GM19099 (cell line): ENCODE data around the gene COL26A1.

Experiments
- POLR2A ChIP-seq: IDR thresholded peaks from 3 replicates; pipeline ENCODE4 v1.6.1; 2011; ENCODE audit warnings: low read depth; ENCODE audit not compliant: insufficient read length; ENCODE audit errors: extremely low read depth

COL26A1 gene

DNA sequence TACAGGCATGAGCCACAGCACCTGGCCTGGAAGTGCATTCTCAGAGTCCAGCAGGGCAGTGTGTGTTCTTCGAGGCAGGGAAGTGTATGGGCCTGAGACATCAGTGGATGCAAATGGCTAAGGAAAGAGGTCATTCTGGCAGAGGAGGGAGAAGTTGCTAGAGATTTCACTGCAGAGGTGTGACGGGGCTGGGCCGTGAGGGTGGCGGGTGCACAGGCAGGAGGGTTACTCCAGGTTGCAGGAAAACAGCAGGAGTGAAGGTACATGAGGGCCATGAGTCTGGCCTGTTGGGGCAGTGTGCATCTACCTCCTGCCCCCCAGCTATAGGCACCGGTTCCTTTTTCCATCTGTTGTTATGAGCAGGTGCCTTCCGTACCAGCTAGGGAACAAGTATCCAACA lies 29.3 kb downstream of the COL26A1 start:
- TF ChIP-seq POLR2A, result no peak

DNA sequence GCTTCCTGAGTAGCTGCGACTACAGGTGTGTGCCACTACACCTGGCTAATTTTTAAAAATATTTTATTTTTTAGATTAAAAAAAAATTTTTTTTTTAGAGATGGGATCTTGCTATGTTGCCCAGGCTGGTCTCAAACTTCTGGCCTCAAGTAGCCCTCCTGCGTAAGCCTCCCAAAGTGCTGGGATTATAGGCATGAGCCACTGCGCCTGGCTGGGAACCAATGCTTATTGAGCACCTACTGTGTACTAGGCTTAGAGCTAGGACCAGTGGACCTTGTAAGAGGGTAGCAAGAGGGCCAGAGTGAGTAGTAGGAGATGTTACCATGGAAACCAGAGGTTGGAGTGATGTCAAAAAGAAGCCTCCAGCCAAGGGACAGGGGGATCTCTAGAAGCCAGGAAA lies 31.2 kb downstream of the COL26A1 start:
- no peak for TF ChIP-seq POLR2A

DNA sequence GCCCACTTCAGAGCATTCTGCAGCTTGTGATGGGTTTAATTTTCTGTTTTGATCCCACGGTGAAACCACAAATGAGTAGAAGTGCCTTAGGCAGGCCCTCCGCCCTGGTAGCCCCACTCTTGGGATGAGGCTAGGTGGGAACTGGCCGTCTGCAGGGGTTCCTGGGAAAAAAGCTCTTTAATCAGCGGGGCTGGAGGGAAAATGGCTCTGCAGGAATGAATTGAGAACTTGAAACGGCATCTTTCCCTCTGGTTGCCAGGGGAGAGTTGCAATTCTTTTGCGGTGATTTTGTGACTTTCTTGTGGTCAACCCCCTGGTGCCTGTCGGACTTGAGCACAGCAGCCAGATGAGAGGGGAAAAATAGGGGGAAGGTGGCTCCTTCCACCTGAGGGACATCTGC lies 32.7 kb downstream of the COL26A1 start:
- no peak for TF ChIP-seq POLR2A

DNA sequence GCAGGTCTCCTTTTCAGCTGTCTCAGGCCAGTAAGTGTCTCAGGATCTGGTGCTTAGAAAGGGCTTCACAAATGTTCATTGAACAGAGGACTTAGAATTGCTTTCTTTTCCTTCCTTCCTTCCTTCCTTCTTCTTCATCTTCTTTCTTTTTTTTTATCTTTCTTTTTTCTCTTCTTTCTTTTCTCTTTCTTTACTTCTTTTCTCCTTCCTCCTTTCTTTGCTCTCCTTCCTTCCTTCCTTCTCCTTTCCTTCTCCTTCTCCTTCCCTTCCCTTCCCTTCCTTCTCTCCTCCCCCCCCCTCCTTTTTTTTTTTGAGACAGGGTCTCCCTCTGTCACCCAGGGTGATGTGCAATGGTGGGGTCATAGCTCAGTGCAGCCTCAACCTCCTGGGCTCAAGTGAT lies 34.6 kb downstream of the COL26A1 start:
- TF ChIP-seq POLR2A, result no peak

DNA sequence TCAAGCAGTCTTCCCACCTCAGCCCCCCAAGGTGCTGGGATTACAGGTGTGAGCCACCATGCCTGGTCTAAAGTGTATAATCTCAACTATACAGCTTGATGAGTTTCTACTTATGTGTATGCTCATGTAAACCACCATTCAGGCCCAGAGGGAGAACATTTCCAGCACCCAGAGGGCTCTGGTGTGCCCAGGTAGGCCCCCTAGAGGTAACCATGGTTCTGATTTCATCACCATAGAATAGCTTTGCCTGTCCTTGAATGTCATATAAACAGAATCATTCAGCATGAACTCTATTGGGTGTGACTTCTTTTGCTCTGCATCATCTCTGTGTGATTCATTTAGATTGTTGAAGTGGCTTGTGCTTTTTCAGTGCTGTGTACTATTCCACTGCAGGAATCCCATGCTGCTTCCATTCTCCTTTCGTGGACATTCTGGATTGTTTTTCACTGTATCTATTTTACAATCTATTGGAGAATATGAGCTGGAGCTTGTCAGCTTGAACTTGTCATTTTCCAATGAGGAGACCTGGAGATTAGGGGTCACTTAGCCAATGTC lies 35.2 kb downstream of the COL26A1 start:
- no peak for TF ChIP-seq POLR2A

DNA sequence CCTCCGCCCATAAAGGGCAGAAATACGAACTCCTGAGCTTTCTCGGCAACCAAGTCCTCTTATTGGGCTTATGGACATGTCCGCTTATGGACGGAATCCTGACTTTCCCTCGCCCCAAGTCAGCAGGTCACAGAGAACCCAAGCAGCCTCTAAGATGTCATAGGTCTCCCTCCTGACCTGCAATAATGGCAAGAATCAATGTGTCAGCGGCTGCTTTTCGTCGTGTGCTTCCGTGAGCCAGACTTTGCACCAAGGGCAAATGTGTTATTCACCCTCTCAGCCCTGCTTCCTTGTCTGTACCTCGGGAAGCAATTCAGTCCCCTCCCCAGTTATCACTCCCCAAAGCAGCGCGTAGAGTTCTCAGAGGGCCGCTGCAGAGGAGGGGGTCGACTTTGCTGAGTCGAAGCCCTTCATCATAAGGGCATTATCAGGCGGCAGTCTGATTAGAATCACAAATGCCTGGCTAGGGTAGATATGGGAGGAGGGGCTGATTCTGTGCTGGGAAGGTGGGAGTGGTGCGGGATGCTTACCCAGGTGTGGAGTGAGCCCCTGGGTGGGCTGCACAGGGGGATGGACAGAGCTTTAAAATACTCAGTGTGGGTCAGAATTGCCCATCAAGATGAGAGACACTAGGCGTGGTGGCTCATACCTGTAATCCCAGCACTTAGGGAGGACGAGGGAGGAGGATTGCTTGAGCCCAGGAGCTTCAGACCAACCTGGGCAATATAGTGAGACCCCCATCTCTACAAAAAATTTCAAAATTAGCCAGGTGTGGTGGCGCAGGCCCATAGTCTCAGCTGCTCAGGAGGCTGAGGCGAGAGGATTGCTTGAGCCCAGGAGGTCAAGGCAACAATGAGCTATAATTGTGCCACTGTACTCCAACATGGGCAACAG lies 36.0 kb downstream of the COL26A1 start:
- TF ChIP-seq POLR2A, result no peak

DNA sequence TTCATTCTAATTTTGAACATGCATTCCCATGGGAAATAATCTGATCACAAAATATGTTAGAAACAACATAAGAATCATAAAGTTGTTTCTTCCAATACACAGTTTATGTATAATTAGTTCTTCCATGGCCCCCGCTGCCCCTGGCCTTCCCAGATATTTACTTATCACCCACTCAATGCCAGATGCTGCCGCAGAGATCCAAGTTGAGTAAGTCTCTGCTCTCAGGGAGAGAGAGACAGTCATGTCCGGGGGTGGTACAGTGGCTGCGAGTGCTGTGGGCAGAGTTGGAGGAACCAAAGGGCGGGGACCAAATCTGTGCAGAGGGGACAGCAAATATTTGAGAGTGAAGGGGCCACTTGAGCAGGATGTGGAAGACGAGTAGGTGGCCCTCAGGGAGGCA lies 37.1 kb downstream of the COL26A1 start:
- no peak for TF ChIP-seq POLR2A

DNA sequence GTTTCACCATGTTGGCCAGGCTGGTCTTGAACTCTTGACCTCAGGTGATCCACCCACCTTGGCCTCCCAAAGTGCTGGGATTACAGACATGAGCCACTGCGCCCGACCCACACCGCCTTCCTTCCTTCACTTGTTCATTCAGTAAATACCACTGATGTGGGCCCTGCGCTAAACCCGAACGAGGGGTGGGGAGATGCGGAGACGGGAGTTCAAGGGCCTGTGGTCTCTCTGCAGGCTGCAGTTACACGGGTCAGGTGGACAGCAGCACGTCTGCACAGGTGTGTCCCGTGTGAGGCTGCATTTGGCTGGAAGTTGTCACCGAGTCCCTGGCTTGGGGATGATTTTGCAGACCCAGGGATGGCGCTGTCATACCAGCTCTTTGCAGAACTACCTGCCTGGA lies 38.1 kb downstream of the COL26A1 start:
- no peak for TF ChIP-seq POLR2A

DNA sequence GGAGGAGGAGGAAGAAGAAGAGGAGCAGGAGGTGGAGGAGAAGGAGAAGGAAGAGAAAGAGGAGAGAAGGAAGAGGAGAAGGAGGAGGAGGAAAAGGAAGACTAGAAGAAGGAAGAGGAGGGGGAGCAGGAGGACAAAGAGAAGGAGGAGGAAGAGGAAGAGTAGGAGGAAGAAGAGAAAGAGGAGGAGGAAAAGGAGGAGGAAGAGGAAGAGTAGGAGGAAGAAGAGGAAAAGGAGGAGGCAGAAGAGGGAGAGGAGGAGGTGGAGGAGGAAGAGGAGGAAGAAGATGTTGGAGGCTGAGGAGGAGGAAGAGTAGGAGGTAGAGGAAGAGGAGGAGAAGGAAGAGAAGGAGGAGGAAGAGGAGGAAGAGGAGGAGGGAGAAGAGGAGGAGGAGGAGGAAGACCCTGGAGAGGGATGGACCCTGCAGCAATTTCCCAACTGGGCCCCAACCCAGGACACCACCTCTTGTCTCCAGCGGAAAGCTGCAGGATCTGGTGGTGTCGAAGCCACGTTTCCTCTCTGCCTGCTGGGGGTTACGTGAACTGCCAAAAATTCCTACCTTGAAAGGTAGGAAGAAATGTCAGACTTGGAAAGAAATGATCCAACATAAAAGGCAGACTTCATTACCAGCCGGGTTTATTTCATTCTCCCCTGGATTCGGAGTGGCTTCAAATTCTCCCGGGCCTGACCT lies 38.9 kb downstream of the COL26A1 start:
- TF ChIP-seq POLR2A, result no peak

DNA sequence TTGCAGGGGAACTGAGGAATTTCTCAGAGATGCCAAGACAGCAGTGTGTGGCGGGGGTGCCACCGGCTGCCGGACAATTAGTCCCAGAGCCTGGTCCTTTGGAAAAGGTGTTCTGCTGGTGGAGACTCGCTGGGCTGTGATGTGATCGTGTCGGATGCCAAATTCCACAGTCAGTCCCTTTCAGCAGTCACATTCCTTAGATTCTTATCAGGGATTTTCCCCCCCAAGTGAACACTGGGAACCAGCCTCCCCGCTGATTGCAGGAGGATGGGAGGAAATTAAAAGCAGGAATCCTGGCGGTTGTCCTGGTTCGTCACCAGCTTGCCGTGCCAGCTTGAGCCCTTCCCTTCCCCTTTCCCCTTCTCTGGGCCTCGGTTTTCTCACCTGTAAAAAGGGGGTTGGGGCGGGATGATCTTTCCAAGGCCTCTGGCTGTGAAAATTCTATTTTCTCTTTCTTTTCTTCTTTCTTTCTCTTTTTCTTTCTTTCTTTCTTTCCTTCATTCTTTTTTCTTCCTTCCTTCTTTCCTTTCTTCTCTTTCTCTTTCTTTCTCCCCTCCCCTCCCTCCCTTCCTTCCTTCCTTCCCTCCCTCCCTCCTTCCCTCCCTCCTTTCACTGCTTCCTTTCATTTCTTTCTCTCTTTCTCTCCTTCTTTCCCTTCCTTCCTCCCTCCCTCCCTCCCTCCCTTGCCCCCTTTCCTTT lies 39.6 kb downstream of the COL26A1 start:
- TF ChIP-seq POLR2A, result no peak

DNA sequence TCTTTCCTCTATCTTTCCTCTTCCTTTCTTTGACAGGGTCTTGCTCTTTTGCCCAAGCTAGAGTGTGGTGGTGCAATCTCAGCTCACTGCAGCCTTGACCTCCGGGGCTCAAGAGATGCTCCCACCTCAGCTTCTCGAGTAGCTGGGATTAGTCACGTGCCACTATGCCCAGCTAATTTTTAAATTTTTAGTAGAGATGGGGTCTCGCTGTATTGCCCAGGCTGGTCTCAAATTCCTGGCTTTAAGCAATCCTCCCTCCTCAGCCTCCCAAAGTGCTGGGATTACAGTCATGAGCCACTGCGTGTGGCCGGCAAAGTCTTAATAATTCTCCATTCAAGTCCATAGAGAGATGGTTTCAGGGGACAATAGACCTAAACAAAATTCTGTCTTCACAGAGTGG lies 40.2 kb downstream of the COL26A1 start:
- TF ChIP-seq POLR2A, result no peak

DNA sequence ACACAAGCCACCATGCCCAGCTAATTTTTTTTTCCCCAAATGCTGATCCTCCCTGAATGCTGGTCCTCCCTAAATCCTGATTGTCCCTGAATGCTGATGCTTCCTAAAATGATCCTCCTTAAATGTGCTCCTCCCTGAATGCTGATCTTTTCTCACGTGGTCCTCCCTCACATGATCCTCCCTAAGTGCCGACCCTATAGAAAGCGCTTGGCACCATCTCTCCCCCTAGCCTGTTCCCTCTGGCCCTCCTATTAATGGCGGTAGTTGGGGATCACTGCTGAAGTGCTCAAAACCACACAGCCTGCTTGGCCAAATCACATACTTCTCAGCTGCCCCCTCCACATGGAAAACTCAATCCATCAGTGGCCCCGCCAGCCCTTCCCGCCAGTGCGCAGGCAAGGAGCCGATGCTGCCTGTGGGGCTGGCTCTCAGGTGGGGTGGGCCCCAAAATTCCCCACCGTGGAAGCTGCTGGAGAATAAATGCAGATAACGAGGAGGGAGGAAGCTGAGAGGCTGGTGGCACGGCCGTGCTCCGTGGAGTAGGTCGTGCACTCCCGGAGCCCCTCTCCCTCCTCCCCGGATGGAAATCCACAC lies 42.9 kb downstream of the COL26A1 start:
- no peak for TF ChIP-seq POLR2A

DNA sequence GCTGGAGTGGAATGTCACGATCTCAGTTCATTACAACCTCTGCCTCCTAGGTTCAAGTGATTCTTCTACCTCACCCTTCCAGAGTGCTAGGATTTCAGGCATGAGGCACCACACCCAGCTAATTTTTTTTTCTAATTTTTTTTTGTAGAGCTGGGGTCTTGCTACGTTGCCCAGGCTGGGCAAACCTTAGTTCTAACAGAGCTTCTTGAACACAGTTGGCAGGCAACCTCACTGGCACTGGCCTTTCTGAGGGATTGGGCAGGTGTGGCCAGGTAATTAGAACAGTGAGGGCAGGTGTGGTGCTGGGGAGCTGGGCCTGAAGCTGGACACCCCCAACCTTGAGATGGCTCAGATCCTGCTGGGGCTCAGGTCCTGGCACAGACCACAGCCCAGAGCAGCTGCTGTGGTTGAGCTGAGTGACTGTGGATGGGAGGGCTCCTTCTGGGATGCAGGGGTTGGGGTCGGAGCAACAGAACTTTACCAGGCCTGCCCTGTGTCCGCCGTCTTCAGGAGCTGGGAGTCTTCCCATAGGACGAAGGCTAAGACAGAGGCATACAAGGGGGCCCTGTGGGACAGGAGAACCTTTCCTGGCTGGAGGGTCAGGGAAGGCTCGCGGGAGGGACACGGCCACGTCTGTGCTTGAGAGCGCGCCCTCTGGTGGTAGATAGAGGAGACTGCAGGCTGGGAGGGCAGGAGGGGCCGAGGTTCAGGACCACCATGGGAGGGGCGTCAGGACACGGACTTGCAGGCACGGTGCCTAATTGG lies 48.2 kb downstream of the COL26A1 start:
- no peak for TF ChIP-seq POLR2A

DNA sequence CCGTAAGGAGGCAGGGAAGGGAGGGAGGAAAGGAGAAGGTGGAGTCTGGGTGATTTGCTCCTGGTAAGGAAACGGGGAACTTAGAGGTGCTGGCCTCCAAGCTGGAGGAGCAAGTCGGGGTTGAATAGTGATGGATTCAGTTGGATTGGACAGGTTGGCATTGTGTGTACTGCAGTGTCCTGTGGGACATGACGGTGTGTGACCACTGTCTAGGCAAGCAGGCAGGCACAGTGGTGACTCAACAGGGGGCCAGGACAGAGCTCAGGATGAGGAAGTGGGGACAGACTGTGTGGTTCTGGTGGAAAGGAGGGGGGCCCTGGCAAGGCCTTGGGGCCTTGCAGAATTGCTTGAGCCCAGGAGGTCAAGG lies 48.8 kb downstream of the COL26A1 start:
- TF ChIP-seq POLR2A, result no peak
